Measurements from ENCODE around the gene PDE4D. TPM values are rescaled to one million over a fixed set of nuclear protein-coding genes. Genes with fewer than 3 reads are reported as not detected.

The PDE4D gene
- total RNA-seq, 1 experiment from 2014 or later = 2.1 TPM

DNA sequence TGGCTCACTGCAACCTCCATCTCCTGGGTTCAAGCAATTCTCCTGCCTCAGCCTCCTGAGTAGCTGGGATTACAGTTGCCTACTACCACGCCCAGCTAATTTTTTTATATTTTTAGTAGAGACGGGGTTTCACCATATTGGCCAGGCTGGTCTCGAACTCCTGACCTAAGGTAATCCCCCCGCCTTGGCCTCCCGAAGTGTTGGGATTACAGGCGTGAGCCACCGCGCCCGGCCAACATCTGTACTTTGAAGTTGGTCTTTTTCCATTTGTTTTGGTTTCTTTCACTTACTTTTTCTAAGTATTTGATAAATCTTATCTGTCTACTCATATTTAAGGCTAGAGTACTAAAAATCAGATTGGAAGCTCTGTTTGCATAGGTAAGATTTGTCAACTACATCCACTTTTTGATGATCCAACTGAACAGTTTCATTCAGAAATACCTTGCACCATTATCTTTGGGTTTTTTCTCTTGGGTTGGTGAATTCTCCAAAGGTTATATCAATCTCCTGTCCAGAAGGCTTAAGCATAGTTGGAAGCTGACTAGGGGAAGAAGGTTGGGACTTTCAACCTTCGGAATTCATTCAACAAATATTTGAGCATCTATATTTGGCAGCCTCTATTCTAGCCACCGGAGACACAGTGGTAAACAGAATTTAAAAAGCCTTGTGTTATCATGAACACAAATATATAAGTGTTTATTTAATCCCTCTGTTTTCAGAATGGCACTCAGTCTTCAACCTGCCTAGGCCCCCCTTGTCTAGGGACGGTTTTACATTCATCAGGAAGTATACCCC is 821.6 kb downstream of the PDE4D start:
- Histone ChIP-seq H4K20me1 (ENCODE audit: control insufficient read depth, insufficient read depth, insufficient read length) (no peaks in the 10 kb centered on the region), H2AFZ (ENCODE audit: low read length) (no peak overlapping the region), H3K23me2 (ENCODE audit: insufficient read length, low read depth, low read length, poor library complexity, severe bottlenecking) (no peaks in the 10 kb centered on the region), H2BK12ac (ENCODE audit: insufficient read length, low read depth, low read length) (no peak overlapping the region), H3K27me3 (ENCODE audit: insufficient read depth, low read length) (no peaks in the 10 kb centered on the region), H2BK120ac (ENCODE audit: low read depth, low read length, poor library complexity, severe bottlenecking) (no peak overlapping the region), H3K14ac (ENCODE audit: insufficient read depth, low read length) (no peak overlapping the region), H3K79me1 (ENCODE audit: insufficient read depth, low read depth, low read length, poor library complexity, severe bottlenecking) (no peaks in the 10 kb centered on the region), H4K8ac (replicated peaks; ENCODE audit: insufficient read length, low read depth, low read length) (no peak overlapping the region), H2BK5ac (ENCODE audit: insufficient read length, low read length) (no peak overlapping the region), H3T11ph (ENCODE audit: low read length) (no peak overlapping the region), H3K4me2 (ENCODE audit: insufficient read depth, insufficient read length, low read length) (no peak overlapping the region), H3K56ac (ENCODE audit: insufficient read length, low read depth, low read length) (no peak overlapping the region), H3K9me3 (ENCODE audit: control insufficient read depth, low read depth, low read length) (no peaks in the 10 kb centered on the region), H3K23ac (ENCODE audit: insufficient read length, low read depth, low read length) (no peak overlapping the region), H2AK5ac (ENCODE audit: insufficient read length, low read length) (no peak overlapping the region), H3K4me1 (ENCODE audit: insufficient read depth, low read length) (no peaks in the 10 kb centered on the region), H3K27ac (ENCODE audit: insufficient read length, low read depth, low read length) (no peak overlapping the region), H4K91ac (ENCODE audit: insufficient read length, low read depth, low read length) (no peak overlapping the region), H3K79me2 (ENCODE audit: insufficient read depth, low read length) (no peaks in the 10 kb centered on the region), H2BK20ac (ENCODE audit: low read depth, low read length, poor library complexity, severe bottlenecking) (no peak overlapping the region), H2BK15ac (ENCODE audit: low read depth, low read length) (no peak overlapping the region), H3K18ac (ENCODE audit: insufficient read length, low read depth, low read length) (no peak overlapping the region), H4K5ac (ENCODE audit: insufficient read length, low read depth, low read length) (no peak overlapping the region), H3K4ac (ENCODE audit: low read depth, low read length) (no peak overlapping the region), H3K9ac (ENCODE audit: extremely low read depth, insufficient read length, low read length) (no peak overlapping the region)
- no peak for DNase-seq
- Mint-ChIP-seq H3K4me3 (no peak overlapping the region), H3K27me3 (ENCODE audit: low read depth) (no peaks in the 10 kb centered on the region), H3K36me3 (ENCODE audit: insufficient read depth in 1 of 3, low read depth in 3 of 3) (no peaks in the 10 kb centered on the region), H3K9me3 (no peaks in the 10 kb centered on the region), H3K27ac (no peak overlapping the region), H3K4me1 (no peaks in the 10 kb centered on the region)
- WGBS (ENCODE audit: extremely low coverage, insufficient read length, low lambda C conversion rate) = no CpG with 5 or more reads among the region's 12 CpGs
- TF ChIP-seq, protein P1, sequence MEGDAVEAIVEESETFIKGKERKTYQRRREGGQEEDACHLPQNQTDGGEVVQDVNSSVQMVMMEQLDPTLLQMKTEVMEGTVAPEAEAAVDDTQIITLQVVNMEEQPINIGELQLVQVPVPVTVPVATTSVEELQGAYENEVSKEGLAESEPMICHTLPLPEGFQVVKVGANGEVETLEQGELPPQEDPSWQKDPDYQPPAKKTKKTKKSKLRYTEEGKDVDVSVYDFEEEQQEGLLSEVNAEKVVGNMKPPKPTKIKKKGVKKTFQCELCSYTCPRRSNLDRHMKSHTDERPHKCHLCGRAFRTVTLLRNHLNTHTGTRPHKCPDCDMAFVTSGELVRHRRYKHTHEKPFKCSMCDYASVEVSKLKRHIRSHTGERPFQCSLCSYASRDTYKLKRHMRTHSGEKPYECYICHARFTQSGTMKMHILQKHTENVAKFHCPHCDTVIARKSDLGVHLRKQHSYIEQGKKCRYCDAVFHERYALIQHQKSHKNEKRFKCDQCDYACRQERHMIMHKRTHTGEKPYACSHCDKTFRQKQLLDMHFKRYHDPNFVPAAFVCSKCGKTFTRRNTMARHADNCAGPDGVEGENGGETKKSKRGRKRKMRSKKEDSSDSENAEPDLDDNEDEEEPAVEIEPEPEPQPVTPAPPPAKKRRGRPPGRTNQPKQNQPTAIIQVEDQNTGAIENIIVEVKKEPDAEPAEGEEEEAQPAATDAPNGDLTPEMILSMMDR (conservative IDR thresholded peaks at IDR 0.05) = no peak
